HG03457 (cell line): ENCODE results near the gene FAM43B.

Experiments
- ATAC-seq: cut with Tn5 transposase; IDR thresholded peaks from one replicate; pipeline ENCODE4 v1.9.1; 2021; ENCODE audit warnings: moderate number of reproducible peaks; ENCODE audit not compliant: unreplicated experiment

FAM43B gene

GRCh38 chr1:20551161-20551560 lies 1.2 kb upstream of the FAM43B start:
- no peak for ATAC-seq

GRCh38 chr1:20552728-20553445 lies 514 bp downstream of the FAM43B start:
- no peak for ATAC-seq

- ATAC-seq = no peak
These were observed 2.8 kb downstream of the FAM43B start for GRCh38 chr1:20555025-20555757.

GRCh38 chr1:20555758-20556120 lies 3.4 kb downstream of the FAM43B start:
- no peak for ATAC-seq

GRCh38 chr1:20558191-20558590 lies 5.8 kb downstream of the FAM43B start:
- no peak for ATAC-seq

- no peak for ATAC-seq
These were observed 8.6 kb downstream of the FAM43B start for GRCh38 chr1:20560966-20561365.

GRCh38 chr1:20565234-20565633 lies 12.9 kb downstream of the FAM43B start:
- no peak for ATAC-seq

GRCh38 chr1:20569523-20570098 lies 17.2 kb downstream of the FAM43B start:
- ATAC-seq = no peak

GRCh38 chr1:20571427-20571826 lies 19.1 kb downstream of the FAM43B start:
- no peak for ATAC-seq

GRCh38 chr1:20573987-20574386 lies 21.6 kb downstream of the FAM43B start:
- ATAC-seq = no peak

- ATAC-seq = no peak
These were observed 22.5 kb downstream of the FAM43B start for GRCh38 chr1:20574686-20575540.

- ATAC-seq = no peak
These were observed 23.4 kb downstream of the FAM43B start for GRCh38 chr1:20575541-20576336.

GRCh38 chr1:20578062-20578461 lies 25.7 kb downstream of the FAM43B start:
- ATAC-seq = no peak

- no peak for ATAC-seq
These were observed 26.5 kb downstream of the FAM43B start for GRCh38 chr1:20578721-20579395.

- ATAC-seq = no peak
These were observed 32.5 kb downstream of the FAM43B start for GRCh38 chr1:20584890-20585289.

GRCh38 chr1:20586953-20587660 lies 34.7 kb downstream of the FAM43B start:
- ATAC-seq = no peak

- ATAC-seq = no peak
These were observed 35.3 kb downstream of the FAM43B start for GRCh38 chr1:20587661-20588053.

GRCh38 chr1:20588634-20589225 lies 36.4 kb downstream of the FAM43B start, which contains the start of gene CDA:
Gene CDA, plus strand, starts transcription at chr1:20589097. Its CDS starts 33 bp downstream, at chr1:20589130.
- no peak for ATAC-seq
